Testis (tissue), 3 donors: ENCODE results near the gene CDC123. TPM values are rescaled to one million over a fixed set of nuclear protein-coding genes. Genes with fewer than 3 reads are reported as not detected.
"Not testable (repeated sequence)": the region's sequence is repeated elsewhere in the genome, so short reads cannot be mapped to it uniquely, and the experiment has no call there.

ENCODE experiments used
- DNase-seq: peaks from one replicate; pipeline ENCODE4 v3.0.0-alpha.2; 2019
- H3K27ac ChIP-seq, 2 donors: fragments of 200-600 bp; sonication (generic); one replicate each; pipeline ENCODE4 v1.5.1; 2019
- H3K27me3 ChIP-seq: fragments of 200-600 bp; sonication (generic); one replicate; pipeline ENCODE4 v1.5.1; 2019
- H3K36me3 ChIP-seq: fragments of 200-600 bp; sonication (generic); one replicate; pipeline ENCODE4 v1.5.1; 2017; ENCODE audit warnings: low read depth; ENCODE audit errors: missing control alignments
- H3K4me1 ChIP-seq: fragments of 200-600 bp; sonication (generic); one replicate; pipeline ENCODE4 v1.5.1; 2019
- H3K4me3 ChIP-seq, 2 donors: fragments of 200-600 bp; sonication (generic); one replicate each; pipeline ENCODE4 v1.5.1; 2017 to 2019
- H3K9me3 ChIP-seq: fragments of 200-600 bp; sonication (generic); one replicate; pipeline ENCODE4 v1.5.1; 2017
- CTCF ChIP-seq, 3 experiments: fragments of 450-650 bp in 2 of 3; fragments of 200-600 bp in 1 of 3; sonication (generic) in 1 of 3; IDR thresholded peaks; one replicate each; pipeline ENCODE4 v1.5.1; 2016 to 2019; ENCODE audit warnings: antibody characterized with exemption in 3 of 3, mild to moderate bottlenecking in 2 of 3, moderate library complexity in 1 of 3
- POLR2A ChIP-seq: fragments of 450-650 bp; IDR thresholded peaks from one replicate; pipeline ENCODE4 v1.6.1; 2017; ENCODE audit warnings: antibody characterized with exemption, mild to moderate bottlenecking, moderate library complexity
- WGBS, 2 donors: methylation state at CpG; one replicate each; pipeline ENCODE4 v1.1.5; 2018; 5-methylcytosine and 5-hydroxymethylcytosine counted together
- intact Hi-C: fragments of 100-400 bp; cut with DNase I; formaldehyde crosslinking; loops from one replicate; pipeline ENCODE4 v1.15.1; 2023; ENCODE audit warnings: low total_unique reads
- polyA plus RNA-seq: library from polyadenylated mRNA; stranded (reverse); fragments of 350-450 nt; fragmentation: Illumina TruSeq; extraction: RNeasy Lipid Tissue Mini Kit (QIAGEN cat#74804); gene quantifications from one replicate; pipeline ENCODE4 v1.2.3, GENCODE V29; 2014; ENCODE audit warnings: low read depth, low replicate concordance; ENCODE audit not compliant: insufficient read depth
- total RNA-seq, 2 donors: library from RNA; depleted of rRNA; stranded (reverse); fragments of >200 nt; gene quantifications; one replicate each; pipeline ENCODE4 v1.2.3, GENCODE V29; 2016

Gene CDC123
- total and polyA plus RNA-seq, 3 donors from 2014 or later = 62.4 to 87.4 (median 71.7) TPM

- 83 to 85% methylated on average over 6 of the region's 6 CpGs for WGBS, 2 donors
- no peak overlapping the region for H3K27ac ChIP-seq
- no peaks in the 10 kb centered on the region for H3K36me3 ChIP-seq
- DNase-seq = no peak
- H3K9me3 ChIP-seq = no peaks in the 10 kb centered on the region
- no peak overlapping the region for H3K4me3 ChIP-seq
- no peaks in the 10 kb centered on the region for H3K27me3 ChIP-seq
- TF ChIP-seq POLR2A (no peak), CTCF (IDR thresholded peaks at IDR 0.05) (no peak)
- no peaks in the 10 kb centered on the region for H3K4me1 ChIP-seq
- intact Hi-C loops = no loop called here
These were observed 29.8 kb upstream of the CDC123 start for GRCh38 chr10:12165999-12166775.

- H3K4me3 ChIP-seq, DNase-seq, intact Hi-C loops, H3K27me3 ChIP-seq, H3K4me1 ChIP-seq, H3K27ac ChIP-seq, H3K9me3 ChIP-seq, H3K36me3 ChIP-seq: not testable (repeated sequence)
- WGBS, 2 donors = 90 to 95% methylated on average over 6 of the region's 6 CpGs
These were observed 24.5 kb upstream of the CDC123 start for GRCh38 chr10:12171512-12171911.

- Histone ChIP-seq H3K27ac (no peak overlapping the region), H3K4me1 (no peaks in the 10 kb centered on the region), H3K27me3 (no peaks in the 10 kb centered on the region), H3K4me3 (no peak overlapping the region), H3K36me3 (no peaks in the 10 kb centered on the region), H3K9me3 (no peaks in the 10 kb centered on the region)
- no peak for DNase-seq
- TF ChIP-seq CTCF (IDR thresholded peaks at IDR 0.05) (no peak), POLR2A (no peak)
- 93 to 94% methylated on average over 9 of the region's 9 CpGs for WGBS, 2 donors
- intact Hi-C loops = no loop called here
These were observed 18.3 kb upstream of the CDC123 start for GRCh38 chr10:12177642-12178041.

GRCh38 chr10:12179606-12180170 is 16.3 kb upstream of the CDC123 start:
- WGBS, 2 donors = 86 to 87% methylated on average over 4 of the region's 4 CpGs
- Histone ChIP-seq H3K9me3 (no peaks in the 10 kb centered on the region), H3K4me1 (no peaks in the 10 kb centered on the region), H3K36me3 (no peaks in the 10 kb centered on the region), H3K27ac (no peak overlapping the region), H3K4me3 (no peak overlapping the region), H3K27me3 (no peaks in the 10 kb centered on the region)
- intact Hi-C loops = no loop called here
- TF ChIP-seq POLR2A = no peak
- no peak for TF ChIP-seq CTCF (IDR thresholded peaks at IDR 0.05)
- no peak for DNase-seq

GRCh38 chr10:12180221-12180974 is 15.6 kb upstream of the CDC123 start:
- H3K9me3 ChIP-seq = no peaks in the 10 kb centered on the region
- H3K4me1 ChIP-seq = no peaks in the 10 kb centered on the region
- TF ChIP-seq CTCF (IDR thresholded peaks at IDR 0.05) (no peak), POLR2A (no peak)
- intact Hi-C loops = no loop called here
- H3K4me3 ChIP-seq = no peak overlapping the region
- 71 to 75% methylated on average over 9 of the region's 9 CpGs for WGBS, 2 donors
- no peak overlapping the region for H3K27ac ChIP-seq
- no peaks in the 10 kb centered on the region for H3K36me3 ChIP-seq
- no peak for DNase-seq
- H3K27me3 ChIP-seq = no peaks in the 10 kb centered on the region
